ENCODE data around the gene ZNF433. TPM values are rescaled to one million over a fixed set of nuclear protein-coding genes. Genes with fewer than 3 reads are reported as not detected.

Gene ZNF433
- total and polyA plus RNA-seq, 10 of the 15 experiments (the other 5 are each of a cell fraction or from before 2014, with no cell fraction given), result 0.79 to 2.9 (median 1.7) TPM

- ATAC-seq (peak; percentile 97), DNase-seq (ENCODE audit: low read depth, low spot score) (peak; percentile 79), FAIRE-seq (peak; percentile 23)
- under 1% methylated on average over 45 of the region's 47 CpGs for WGBS (ENCODE audit: insufficient coverage, insufficient replicate concordance, low lambda C conversion rate, missing lambda C conversion rate)
- no peaks in the 10 kb centered on the region for H3K27me3 ChIP-seq (replicated peaks in 1 of 2; ENCODE audit: control insufficient read depth in 2 of 2, insufficient read depth in 2 of 2, low read length in 1 of 2)
- H3K36me3 ChIP-seq (ENCODE audit: control insufficient read depth in 2 of 2, insufficient read depth in 2 of 2, low read length in 1 of 2), result no peaks in the 10 kb centered on the region
- H3K4me2 ChIP-seq (ENCODE audit: control insufficient read depth, insufficient read depth), result peak within 1 kb of the TSS; percentile 94
- ChIA-PET CTCF (interaction anchor here (0.7 to 5.7 kb wide), 15 partner anchors 19 to 435 kb away, joined by 3 to 83 read pairs (median 5); partner anchors contain the start of genes ZNF20, ZNF433, ZNF491 and ZNF700), SMC1A (ENCODE audit: uncharacterized antibody, unreplicated experiment) (interaction anchor here (0.6 to 4.7 kb wide), 8 partner anchors 24 to 176 kb away, joined by 3 to 54 read pairs (median 5); partner anchors contain the start of genes ZNF20, ZNF700 and ZNF878), POLR2A (interaction anchor here (0.6 to 3.1 kb wide), 5 partner anchors 24 to 389 kb away, joined by 3 to 18 read pairs (median 3); partner anchors contain the start of gene ZNF700), RAD21 (ENCODE audit: unreplicated experiment) (interaction anchor here (0.6 to 3.5 kb wide), 11 partner anchors 20 to 175 kb away, joined by 3 to 36 read pairs (median 9); partner anchors contain the start of genes ZNF20, ZNF491, ZNF700 and ZNF878)
- intact Hi-C loops (cut with micrococcal nuclease; ENCODE audit: unreplicated experiment) (loop anchor here (1.0 kb wide), 3 partner anchors 23 to 176 kb away; partner anchors contain the start of gene ZNF700), in situ Hi-C loops (cut with MboI) (loop anchor here (5.0 kb wide), 1 partner anchor 177 kb away; the partner anchor contains the start of gene ZNF20)
- H4K20me1 ChIP-seq (ENCODE audit: control insufficient read depth, insufficient read depth), result no peaks in the 10 kb centered on the region
- peak within 1 kb of the TSS; percentile 90 for H3K9ac ChIP-seq (ENCODE audit: control insufficient read depth, insufficient read depth, low read length)
- H3K79me2 ChIP-seq (ENCODE audit: control insufficient read depth, insufficient read depth, low read length), result no peaks in the 10 kb centered on the region
- BruUV-seq (replicated peaks), result TSS peak; percentile 87
- no peaks in the 10 kb centered on the region; the same call in 2 of the 3 replicates for H3K9me3 ChIP-seq (replicated peaks; ENCODE audit: control insufficient read depth, insufficient read depth, low read length)
- H3K4me1 ChIP-seq (ENCODE audit: control insufficient read depth, insufficient read depth, low read length), result peaks cover 7% of the 10 kb centered on the region
- H2AFZ ChIP-seq (ENCODE audit: control insufficient read depth, low read depth, low read length), result peak within 1 kb of the TSS; percentile 97
- H3K4me3 ChIP-seq, result peak within 1 kb of the TSS; percentile 70
- peak within 1 kb of the TSS; percentile 94 for H3K27ac ChIP-seq (ENCODE audit: control insufficient read depth, insufficient read depth)
- TF ChIP-seq RBBP5 (conservative IDR thresholded peaks at IDR 0.05) (no peak), CEBPB (IDR thresholded peaks at IDR 0.05; ENCODE audit: borderline replicate concordance in 1 of 2, low read depth in 2 of 2, low read length in 2 of 2) (no peak), ZBTB33 (IDR thresholded peaks at IDR 0.05) (no peak), PBX3 (IDR thresholded peaks at IDR 0.05; ENCODE audit: insufficient replicate concordance, low read depth, low read length) (peak; percentile 96), USF2 (IDR thresholded peaks at IDR 0.05; ENCODE audit: borderline replicate concordance, low read depth, low read length) (no peak), NKRF (conservative IDR thresholded peaks at IDR 0.05) (peak; percentile 67; the same call in 1 of the 2 replicates), SREBF2 (IDR thresholded peaks at IDR 0.05; ENCODE audit: low read length) (no peak), TAF1 (IDR thresholded peaks at IDR 0.05; ENCODE audit: borderline replicate concordance, low read depth, low read length) (no peak), BACH1 (IDR thresholded peaks at IDR 0.05; ENCODE audit: borderline replicate concordance) (no peak; the same call in 1 of the 2 replicates), MTA3 (IDR thresholded peaks at IDR 0.05; ENCODE audit: borderline replicate concordance, low read length) (no peak), SMAD5 (IDR thresholded peaks at IDR 0.05; ENCODE audit: low read depth) (no peak), MTA2 (IDR thresholded peaks at IDR 0.05; ENCODE audit: low read depth) (peak; percentile 88), GABPA (IDR thresholded peaks at IDR 0.05; ENCODE audit: low read depth) (no peak), FOXM1 (IDR thresholded peaks at IDR 0.05; ENCODE audit: low read depth, low read length) (no peak), FOS (IDR thresholded peaks at IDR 0.05; ENCODE audit: borderline replicate concordance, extremely low read depth, insufficient read length) (no peak)
Observed at GRCh38 chr19:11964858-11965645, 70.4 kb downstream of the ZNF433 start, which contains the start of gene ZNF763. Gene ZNF763 (plus strand): TSS chr19:11965040. CDS start chr19:11965209, 169 bp downstream.

Measured in GM12878 (cell line).